ENCODE measurements around the gene FAM3A.

DNA sequence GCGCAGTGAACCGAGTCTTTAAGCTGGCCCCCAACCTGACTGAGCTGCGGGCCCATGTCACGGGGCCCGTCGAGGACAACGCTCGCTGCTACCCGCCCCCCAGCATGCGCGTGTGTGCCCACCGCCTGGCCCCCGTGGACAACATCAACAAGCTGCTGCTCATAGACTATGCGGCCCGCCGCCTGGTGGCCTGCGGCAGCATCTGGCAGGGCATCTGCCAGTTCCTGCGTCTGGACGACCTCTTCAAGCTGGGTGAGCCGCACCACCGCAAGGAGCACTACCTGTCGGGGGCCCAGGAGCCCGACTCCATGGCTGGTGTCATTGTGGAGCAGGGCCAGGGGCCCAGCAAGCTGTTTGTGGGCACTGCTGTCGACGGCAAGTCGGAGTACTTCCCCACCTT is 55.7 kb downstream of the FAM3A start:
- TF ChIP-seq, protein P1, sequence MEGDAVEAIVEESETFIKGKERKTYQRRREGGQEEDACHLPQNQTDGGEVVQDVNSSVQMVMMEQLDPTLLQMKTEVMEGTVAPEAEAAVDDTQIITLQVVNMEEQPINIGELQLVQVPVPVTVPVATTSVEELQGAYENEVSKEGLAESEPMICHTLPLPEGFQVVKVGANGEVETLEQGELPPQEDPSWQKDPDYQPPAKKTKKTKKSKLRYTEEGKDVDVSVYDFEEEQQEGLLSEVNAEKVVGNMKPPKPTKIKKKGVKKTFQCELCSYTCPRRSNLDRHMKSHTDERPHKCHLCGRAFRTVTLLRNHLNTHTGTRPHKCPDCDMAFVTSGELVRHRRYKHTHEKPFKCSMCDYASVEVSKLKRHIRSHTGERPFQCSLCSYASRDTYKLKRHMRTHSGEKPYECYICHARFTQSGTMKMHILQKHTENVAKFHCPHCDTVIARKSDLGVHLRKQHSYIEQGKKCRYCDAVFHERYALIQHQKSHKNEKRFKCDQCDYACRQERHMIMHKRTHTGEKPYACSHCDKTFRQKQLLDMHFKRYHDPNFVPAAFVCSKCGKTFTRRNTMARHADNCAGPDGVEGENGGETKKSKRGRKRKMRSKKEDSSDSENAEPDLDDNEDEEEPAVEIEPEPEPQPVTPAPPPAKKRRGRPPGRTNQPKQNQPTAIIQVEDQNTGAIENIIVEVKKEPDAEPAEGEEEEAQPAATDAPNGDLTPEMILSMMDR (IDR thresholded peaks at IDR 0.05) = no peak
- no peak for TF ChIP-seq POLR2A (IDR thresholded peaks at IDR 0.05)
